Spleen (tissue), 11 donors: Measurements from ENCODE around the gene RAE1. TPM values are rescaled to one million over a fixed set of nuclear protein-coding genes. Genes with fewer than 3 reads are reported as not detected.
A peak's percentile ranks its signal among the peaks of the same experiment; 100 is the strongest.

ENCODE experiments used
- DNase-seq: peaks from one replicate; pipeline ENCODE4 v3.0.0-alpha.2; 2020
- H3K27ac ChIP-seq, 8 donors: fragments of 200-600 bp; sonication (generic) in 7 of 8; 1 replicate in 4 of 8; 2 replicates in 4 of 8; pipeline versions ENCODE4 v1.5.0 to v1.8.0; 2016 to 2021; ENCODE audit warnings: inconsistent platforms in 4 of 8, mild to moderate bottlenecking in 4 of 8, moderate library complexity in 1 of 8
- H3K27me3 ChIP-seq, 7 donors: fragments of 200-600 bp; sonication (generic) in 6 of 7; replicated peaks in 1 of 7; 1 replicate in 4 of 7; 2 replicates in 3 of 7; pipeline versions ENCODE4 v1.5.0 to v1.8.0; 2016 to 2021; ENCODE audit warnings: inconsistent platforms in 3 of 7, mild to moderate bottlenecking in 1 of 7
- H3K36me3 ChIP-seq, 6 donors: fragments of 200-600 bp; sonication (generic) in 5 of 6; 1 replicate in 4 of 6; 2 replicates in 2 of 6; pipeline versions ENCODE4 v1.5.0 to v1.8.0; 2016 to 2021; ENCODE audit warnings: inconsistent platforms in 2 of 6
- H3K4me1 ChIP-seq, 6 donors: fragments of 200-600 bp; sonication (generic) in 5 of 6; 1 replicate in 3 of 6; 2 replicates in 3 of 6; pipeline versions ENCODE4 v1.5.0 to v1.8.0; 2016 to 2021; ENCODE audit warnings: inconsistent platforms in 3 of 6
- H3K4me3 ChIP-seq, 8 donors: fragments of 200-600 bp; sonication (generic) in 7 of 8; 1 replicate in 4 of 8; 2 replicates in 4 of 8; pipeline versions ENCODE4 v1.5.0 to v1.8.0; 2016 to 2021; ENCODE audit warnings: inconsistent platforms in 4 of 8, mild to moderate bottlenecking in 4 of 8, moderate library complexity in 2 of 8
- H3K9me3 ChIP-seq, 8 donors: fragments of 200-600 bp; sonication (generic) in 7 of 8; 1 replicate in 4 of 8; 2 replicates in 4 of 8; pipeline versions ENCODE4 v1.5.0 to v1.8.0; 2016 to 2021; ENCODE audit warnings: inconsistent platforms in 4 of 8
- CTCF ChIP-seq, 11 experiments: fragments of 200-600 bp in 7 of 11; fragments of 450-650 bp in 4 of 11; sonication (generic) in 4 of 11; IDR thresholded peaks in 8 of 11; conservative IDR thresholded peaks in 3 of 11; 1 replicate in 7 of 11; 2 replicates in 4 of 11; pipeline versions ENCODE4 v1.4.0 to v1.8.0; 2016 to 2021; ENCODE audit warnings: antibody characterized with exemption in 11 of 11, inconsistent platforms in 4 of 11, mild to moderate bottlenecking in 1 of 11
- POLR2A ChIP-seq, 3 donors: fragments of 450-650 bp; IDR thresholded peaks; one replicate each; pipeline ENCODE4 v1.5.1; 2017; ENCODE audit warnings: antibody characterized with exemption in 3 of 3, mild to moderate bottlenecking in 1 of 3
- POLR2AphosphoS5 ChIP-seq, 3 donors: sonication (generic); formaldehyde crosslinking; IDR thresholded peaks; one replicate each; pipeline ENCODE4 v1.5.1; 2017; ENCODE audit warnings: antibody characterized with exemption in 3 of 3
- WGBS, 5 donors: extraction: QIAGEN DNeasy Blood & Tissue Kit in 3 of 5; methylation state at CpG; one replicate each; pipeline versions ENCODE4 v1.1.5 to v1.1.7; 2013 to 2018; 5-methylcytosine and 5-hydroxymethylcytosine counted together
- intact Hi-C: fragments of 100-400 bp; cut with DNase I; formaldehyde crosslinking; loops from one replicate; pipeline ENCODE4 v1.15.0; 2023; ENCODE audit warnings: low total_unique reads
- polyA plus RNA-seq, 3 donors: library from polyadenylated mRNA; stranded (reverse); fragments of 200-250 nt; gene quantifications; one replicate each; pipeline ENCODE4 v1.2.1, GENCODE V29; 2013
- total RNA-seq, 7 donors: library from RNA; depleted of rRNA in 3 of 7; stranded (reverse); fragments of >200 nt in 3 of 7; fragmentation: NEBNext Ultra II Directional in 4 of 7; extraction: Animal tissue kit (Norgen Biotek cat#: 25700) in 4 of 7; gene quantifications; one replicate each; pipeline versions ENCODE4 v1.1.0 to v1.2.1, GENCODE V29; 2016 to 2021
- donor health status: healthy with polysubstance abuse.
- donor health status: DM: no; HTN: no; CAD: no; lungs with moderate emphysema.
- donor health status: DM: no; HTN: no; CAD: no.
- donor health status: Bipolar disorder and iron deficiency.
- donor health status: healthy.
- donor health status: DM: no; HTN: no; CAD: no.
- donor health status: DM: yes; HTN: yes; CAD: no.

The RAE1 gene
- total and polyA plus RNA-seq, 10 donors, result 16.2 to 41.3 (median 23.1) TPM

GRCh38 chr20:57387463-57387862, 36.4 kb downstream of the RAE1 start:
- Histone ChIP-seq H3K4me1 (peaks cover 15 to 81% (median 51%) of the 10 kb centered on the region in 6 donors), H3K36me3 (peaks cover 0 to 27% (median 0%) of the 10 kb centered on the region in 6 donors), H3K27ac (no peak overlapping the region), H3K4me3 (no peak overlapping the region), H3K9me3 (no peaks in the 10 kb centered on the region), H3K27me3 (no peaks in the 10 kb centered on the region)
- DNase-seq, result peak; percentile 76
- intact Hi-C loops, result loop anchor here (5.0 kb wide), 1 partner anchor 230 kb away; no protein-coding TSS in a partner anchor
- WGBS, 5 donors, result 89 to 97% (median 93%) methylated on average over 7 to 8 of the region's 8 CpGs
- TF ChIP-seq CTCF (IDR thresholded peaks at IDR 0.05 in 8 of 11, conservative IDR thresholded peaks at IDR 0.05 in 3 of 11), result no peak
- TF ChIP-seq POLR2A (IDR thresholded peaks at IDR 0.05), result no peak
- TF ChIP-seq POLR2AphosphoS5 (IDR thresholded peaks at IDR 0.05), result no peak

GRCh38 chr20:57387945-57388371, 36.9 kb downstream of the RAE1 start:
- intact Hi-C loops, result loop anchor here (5.0 kb wide), 1 partner anchor 229 kb away; no protein-coding TSS in a partner anchor
- no peak for TF ChIP-seq POLR2A (IDR thresholded peaks at IDR 0.05)
- no peak for TF ChIP-seq CTCF (IDR thresholded peaks at IDR 0.05 in 8 of 11, conservative IDR thresholded peaks at IDR 0.05 in 3 of 11)
- no peak for TF ChIP-seq POLR2AphosphoS5 (IDR thresholded peaks at IDR 0.05)
- WGBS, 5 donors, result 83 to 94% (median 90%) methylated on average over 7 of the region's 7 CpGs
- H3K27ac ChIP-seq, result no peak overlapping the region
- H3K4me1 ChIP-seq, result peaks cover 15 to 81% (median 53%) of the 10 kb centered on the region in 6 donors
- no peaks in the 10 kb centered on the region for H3K9me3 ChIP-seq
- no peak overlapping the region for H3K4me3 ChIP-seq
- peaks cover 0 to 28% (median 0%) of the 10 kb centered on the region in 6 donors for H3K36me3 ChIP-seq
- no peaks in the 10 kb centered on the region for H3K27me3 ChIP-seq
- DNase-seq, result peak; percentile 69

- peak; percentile 95 for DNase-seq
- peak overlapping the region; percentile 6 to 94 (median 39) for H3K4me3 ChIP-seq
- peaks cover 0 to 29% (median 9%) of the 10 kb centered on the region in 6 donors for H3K36me3 ChIP-seq
- TF ChIP-seq POLR2AphosphoS5 (IDR thresholded peaks at IDR 0.05) (peak; percentile 42 to 64 (median 62)), CTCF (IDR thresholded peaks at IDR 0.05 in 8 of 11, conservative IDR thresholded peaks at IDR 0.05 in 3 of 11) (peak; percentile 3 to 71 (median 54)), POLR2A (IDR thresholded peaks at IDR 0.05) (no peak)
- H3K27me3 ChIP-seq, result no peaks in the 10 kb centered on the region
- WGBS, 5 donors, result 4 to 11% (median 4%) methylated on average over 14 to 57 of the region's 57 CpGs
- H3K27ac ChIP-seq, result peak overlapping the region; percentile 67 to 98 (median 84)
- intact Hi-C loops, result loop anchor here (5.0 kb wide), 1 partner anchor 228 kb away; no protein-coding TSS in a partner anchor
- peaks cover 27 to 81% (median 57%) of the 10 kb centered on the region in 6 donors for H3K4me1 ChIP-seq
- no peaks in the 10 kb centered on the region for H3K9me3 ChIP-seq
Observed at GRCh38 chr20:57388953-57389694, 38.1 kb downstream of the RAE1 start.
